GM12878 (cell line): Measurements from ENCODE around the gene TMEM184C. TPM values are rescaled to one million over a fixed set of nuclear protein-coding genes. Genes with fewer than 3 reads are reported as not detected.

Experiments
- ATAC-seq: fragments of 200-7000 bp; cut with Tn5 transposase; 3 replicates; pipeline ENCODE4 v1.9.1; 2020; ENCODE audit warnings: mild to moderate bottlenecking, moderate library complexity
- BruUV-seq: library from RNA; stranded (reverse); fragments of 400-500 nt; replicated peaks from 2 replicates; lab custom pipeline; 2021; lab: Mats Ljungman, UMichigan
- CTCF ChIA-PET: fragments of 300-600 bp; sonication (Branson Sonifier 250); formaldehyde crosslinking; extraction: SDS; loops from one replicate; lab custom pipeline; 2021; ENCODE audit warnings: inconsistent platforms; lab: Yijun Ruan, JAX
- POLR2A ChIA-PET: fragments of 350-600 bp; formaldehyde crosslinking; extraction: SDS; loops from one replicate; lab custom pipeline; 2021; ENCODE audit warnings: inconsistent platforms; lab: Charles Lee
- RAD21 ChIA-PET: fragments of 300-600 bp; sonication (Branson Sonifier 250); formaldehyde crosslinking; loops from one replicate; lab custom pipeline; 2023; ENCODE audit warnings: antibody characterized with exemption; ENCODE audit not compliant: unreplicated experiment; lab: Charles Lee
- SMC1A ChIA-PET: fragments of 300-600 bp; sonication (Branson Sonifier 250); formaldehyde crosslinking; loops from one replicate; lab custom pipeline; 2023; ENCODE audit not compliant: unreplicated experiment, uncharacterized antibody; lab: Charles Lee
- DNase-seq: peaks from one replicate; pipeline ENCODE4 v3.0.0-alpha.2; 2011; ENCODE audit warnings: low read depth, low spot score
- FAIRE-seq: peaks from 3 replicates; lab custom pipeline; 2011; peaks lifted over from hg19 to GRCh38; lab: Jason Lieb, UNC
- H2AFZ ChIP-seq: 2 replicates; pipeline ENCODE4 v1.6.0; 2011; ENCODE audit warnings: low read depth, low read length, control low read depth; ENCODE audit not compliant: control insufficient read depth
- H3K27ac ChIP-seq: 2 replicates; pipeline ENCODE4 v1.5.1; 2011; ENCODE audit warnings: control low read depth; ENCODE audit not compliant: control insufficient read depth, insufficient read depth
- H3K27me3 ChIP-seq, 2 experiments: replicated peaks in 1 of 2; 2 replicates each; pipeline versions ENCODE4 v1.6.0 to v1.6.1; 2011; ENCODE audit warnings: low read length in 1 of 2; ENCODE audit not compliant: control insufficient read depth in 2 of 2, insufficient read depth in 2 of 2
- H3K36me3 ChIP-seq, 2 experiments: 2 replicates each; pipeline ENCODE4 v1.5.1; 2011; ENCODE audit warnings: low read length in 1 of 2; ENCODE audit not compliant: control insufficient read depth in 2 of 2, insufficient read depth in 2 of 2
- H3K4me1 ChIP-seq: 2 replicates; pipeline ENCODE4 v1.6.1; 2011; ENCODE audit warnings: mild to moderate bottlenecking, low read length, moderate library complexity, mixed read lengths; ENCODE audit not compliant: control insufficient read depth, insufficient read depth
- H3K4me2 ChIP-seq: 2 replicates; pipeline ENCODE4 v1.6.0; 2011; ENCODE audit warnings: control low read depth; ENCODE audit not compliant: control insufficient read depth, insufficient read depth
- H3K4me3 ChIP-seq: fragments of 200-600 bp; sonication (generic); 2 replicates; pipeline ENCODE4 v1.5.1; 2016
- H3K79me2 ChIP-seq: 2 replicates; pipeline ENCODE4 v1.6.0; 2011; ENCODE audit warnings: low read length; ENCODE audit not compliant: control insufficient read depth, insufficient read depth
- H3K9ac ChIP-seq: 2 replicates; pipeline ENCODE4 v1.8.0; 2011; ENCODE audit warnings: low read length, control low read depth, mixed read lengths; ENCODE audit not compliant: control insufficient read depth, insufficient read depth
- H3K9me3 ChIP-seq: replicated peaks from 3 replicates; pipeline ENCODE4 v1.5.1; 2011; ENCODE audit warnings: mild to moderate bottlenecking, low read length; ENCODE audit not compliant: control insufficient read depth, insufficient read depth
- H4K20me1 ChIP-seq: 2 replicates; pipeline ENCODE4 v1.6.0; 2011; ENCODE audit not compliant: control insufficient read depth, insufficient read depth
- BCL11A ChIP-seq: IDR thresholded peaks from 2 replicates; pipeline ENCODE4 v1.6.1; 2011; ENCODE audit warnings: low read depth, low read length
- CREB1 ChIP-seq: IDR thresholded peaks from 2 replicates; pipeline ENCODE4 v1.6.1; 2012; ENCODE audit warnings: low read depth, mild to moderate bottlenecking, inconsistent platforms
- NFYB ChIP-seq: IDR thresholded peaks from 2 replicates; pipeline ENCODE4 v1.6.1; 2011; ENCODE audit warnings: low read depth, mild to moderate bottlenecking, low read length, improper control_type of control experiment, moderate library complexity; ENCODE audit not compliant: insufficient read depth
- POU2F2 ChIP-seq: IDR thresholded peaks from 3 replicates; pipeline ENCODE4 v1.6.1; 2011; ENCODE audit warnings: low read depth, mild to moderate bottlenecking, low read length, borderline replicate concordance
- WGBS: methylation state at CpG from one replicate; pipeline ENCODE4 v1.1.6; 2016; ENCODE audit warnings: low lambda C conversion rate; ENCODE audit not compliant: insufficient replicate concordance, insufficient coverage; ENCODE audit errors: missing lambda C conversion rate; 5-methylcytosine and 5-hydroxymethylcytosine counted together
- in situ Hi-C: fragments of 300-500 bp; cut with MboI; formaldehyde crosslinking; loops from 9 replicates; pipeline ENCODE4 v1.14.3; 2018; ENCODE audit warnings: mixed read lengths
- intact Hi-C: fragments of 100-400 bp; cut with micrococcal nuclease; formaldehyde crosslinking; loops from one replicate; pipeline ENCODE4 v1.14.2; 2022; ENCODE audit not compliant: unreplicated experiment
- polyA plus RNA-seq, 11 experiments: library from polyadenylated mRNA; depleted of rRNA in 4 of 11; unstranded in 6 of 11; stranded (reverse) in 5 of 11; fragments of >200 nt; fragmentation: Nextera tagmentation in 4 of 11; fragmentation: Illumina TruSeq in 1 of 11; extraction: Ambion mirVana in 4 of 11; extraction: Trizol in 1 of 11; gene quantifications; 1 replicate in 1 of 11; 2 replicates in 10 of 11; pipeline versions ENCODE4 v1.2.1 to v1.2.3, GENCODE V29; 2011 to 2016; ENCODE audit warnings: inconsistent platforms in 2 of 11, missing spikeins in 2 of 11, low read depth in 1 of 11
- total RNA-seq, 4 experiments: library from RNA; depleted of rRNA in 3 of 4; stranded (reverse); fragments of >200 nt in 3 of 4; fragmentation: Illumina TruSeq in 1 of 4; extraction: Trizol in 1 of 4; gene quantifications; 2 replicates each; pipeline versions ENCODE4 v1.2.1 to v1.2.3, GENCODE V29; 2013 to 2021
- TF ChIP-seq, protein P1 (sequence below): fragments of 150-350 bp; IDR thresholded peaks from 2 replicates; pipeline ENCODE4 v1.6.1; 2016; ENCODE audit warnings: low read depth, low read length
- TF ChIP-seq, protein P2 (sequence below): fragments of 450-650 bp; IDR thresholded peaks from 2 replicates; pipeline ENCODE4 v1.6.1; 2017; ENCODE audit warnings: antibody characterized with exemption, mild to moderate bottlenecking, moderate library complexity

TMEM184C gene
- total and polyA plus RNA-seq, 10 of the 15 experiments (the other 5 are each of a cell fraction or from before 2014, with no cell fraction given) = 3.4 to 22.6 (median 18.2) TPM

DNA sequence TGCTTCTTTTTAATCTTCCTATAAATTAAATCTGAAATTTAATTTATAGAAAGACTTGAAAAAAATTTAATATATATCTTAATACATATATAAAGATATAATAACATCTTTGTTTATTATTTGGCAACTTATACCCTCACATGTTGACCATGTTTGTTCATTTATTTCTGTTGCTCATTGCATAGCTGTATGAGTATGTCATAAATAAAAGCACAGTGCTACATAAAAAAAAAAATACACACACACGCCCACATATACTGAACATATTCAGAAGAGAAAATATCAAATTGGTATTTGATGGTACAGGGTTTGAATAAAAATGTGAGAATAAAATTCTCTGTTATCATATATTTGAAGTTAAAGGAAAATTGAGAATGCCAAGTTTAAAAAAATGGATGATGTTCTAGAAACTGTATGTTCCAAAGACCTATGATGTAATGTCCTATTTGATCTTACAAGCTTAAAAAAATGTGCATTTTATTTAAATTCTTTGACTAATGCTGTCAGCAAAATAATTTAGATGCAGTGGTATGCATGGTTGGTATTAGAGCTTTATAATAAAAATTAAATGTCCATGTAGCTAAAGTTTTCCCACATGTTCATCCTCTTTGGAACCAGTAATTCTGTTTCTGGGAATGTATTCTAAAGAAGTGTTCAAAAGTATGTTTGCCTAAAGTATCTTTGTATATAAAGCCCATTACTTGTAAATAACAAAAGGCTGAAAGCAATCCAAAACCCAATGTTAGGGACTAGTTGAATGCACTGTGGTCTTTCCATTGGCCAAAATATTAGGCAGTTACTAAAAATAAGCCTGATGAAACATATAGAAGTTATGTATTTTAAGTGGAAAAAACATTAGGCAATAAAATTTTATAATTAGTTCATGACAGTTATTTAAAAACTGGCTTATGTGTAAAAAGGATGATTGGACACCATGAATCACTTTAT, 12.9 kb downstream of the TMEM184C start:
- H3K4me1 ChIP-seq = no peaks in the 10 kb centered on the region
- no peak overlapping the region for H3K4me2 ChIP-seq
- FAIRE-seq = no peak
- in situ Hi-C loops = no loop called here
- H3K27me3 ChIP-seq = no peaks in the 10 kb centered on the region
- H3K36me3 ChIP-seq = peaks cover 1 to 14% of the 10 kb centered on the region in 2 experiments; a peak in 2 of 4 replicates
- no peak for ATAC-seq
- RAD21 ChIA-PET = interaction anchor here (0.8 to 1.8 kb wide), 3 partner anchors 14 to 237 kb away, joined by 3 to 6 read pairs (median 3); no protein-coding TSS in a partner anchor
- no peak overlapping the region for H3K27ac ChIP-seq
- DNase-seq = no peak
- 94% methylated on average over 1 of the region's 1 CpG for WGBS
- CTCF ChIA-PET = interaction anchor here (1.3 to 2.6 kb wide), 5 partner anchors 8 to 237 kb away, joined by 3 to 11 read pairs (median 3); partner anchors contain the start of gene TMEM184C
- H3K9ac ChIP-seq = no peak overlapping the region
- BruUV-seq = no TSS peak
- POLR2A ChIA-PET = interaction anchor here (3.1 kb wide), 1 partner anchor 13 kb away, joined by 13 read pairs; the partner anchor contains the start of gene TMEM184C
- H3K9me3 ChIP-seq = no peaks in the 10 kb centered on the region
- intact Hi-C loops = no loop called here
- no peak for TF ChIP-seq BCL11A
- TF ChIP-seq NFYB = no peak
- TF ChIP-seq POU2F2 = no peak
- TF ChIP-seq, protein P1, sequence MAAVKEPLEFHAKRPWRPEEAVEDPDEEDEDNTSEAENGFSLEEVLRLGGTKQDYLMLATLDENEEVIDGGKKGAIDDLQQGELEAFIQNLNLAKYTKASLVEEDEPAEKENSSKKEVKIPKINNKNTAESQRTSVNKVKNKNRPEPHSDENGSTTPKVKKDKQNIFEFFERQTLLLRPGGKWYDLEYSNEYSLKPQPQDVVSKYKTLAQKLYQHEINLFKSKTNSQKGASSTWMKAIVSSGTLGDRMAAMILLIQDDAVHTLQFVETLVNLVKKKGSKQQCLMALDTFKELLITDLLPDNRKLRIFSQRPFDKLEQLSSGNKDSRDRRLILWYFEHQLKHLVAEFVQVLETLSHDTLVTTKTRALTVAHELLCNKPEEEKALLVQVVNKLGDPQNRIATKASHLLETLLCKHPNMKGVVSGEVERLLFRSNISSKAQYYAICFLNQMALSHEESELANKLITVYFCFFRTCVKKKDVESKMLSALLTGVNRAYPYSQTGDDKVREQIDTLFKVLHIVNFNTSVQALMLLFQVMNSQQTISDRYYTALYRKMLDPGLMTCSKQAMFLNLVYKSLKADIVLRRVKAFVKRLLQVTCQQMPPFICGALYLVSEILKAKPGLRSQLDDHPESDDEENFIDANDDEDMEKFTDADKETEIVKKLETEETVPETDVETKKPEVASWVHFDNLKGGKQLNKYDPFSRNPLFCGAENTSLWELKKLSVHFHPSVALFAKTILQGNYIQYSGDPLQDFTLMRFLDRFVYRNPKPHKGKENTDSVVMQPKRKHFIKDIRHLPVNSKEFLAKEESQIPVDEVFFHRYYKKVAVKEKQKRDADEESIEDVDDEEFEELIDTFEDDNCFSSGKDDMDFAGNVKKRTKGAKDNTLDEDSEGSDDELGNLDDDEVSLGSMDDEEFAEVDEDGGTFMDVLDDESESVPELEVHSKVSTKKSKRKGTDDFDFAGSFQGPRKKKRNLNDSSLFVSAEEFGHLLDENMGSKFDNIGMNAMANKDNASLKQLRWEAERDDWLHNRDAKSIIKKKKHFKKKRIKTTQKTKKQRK = no peak
- TF ChIP-seq, protein P2, sequence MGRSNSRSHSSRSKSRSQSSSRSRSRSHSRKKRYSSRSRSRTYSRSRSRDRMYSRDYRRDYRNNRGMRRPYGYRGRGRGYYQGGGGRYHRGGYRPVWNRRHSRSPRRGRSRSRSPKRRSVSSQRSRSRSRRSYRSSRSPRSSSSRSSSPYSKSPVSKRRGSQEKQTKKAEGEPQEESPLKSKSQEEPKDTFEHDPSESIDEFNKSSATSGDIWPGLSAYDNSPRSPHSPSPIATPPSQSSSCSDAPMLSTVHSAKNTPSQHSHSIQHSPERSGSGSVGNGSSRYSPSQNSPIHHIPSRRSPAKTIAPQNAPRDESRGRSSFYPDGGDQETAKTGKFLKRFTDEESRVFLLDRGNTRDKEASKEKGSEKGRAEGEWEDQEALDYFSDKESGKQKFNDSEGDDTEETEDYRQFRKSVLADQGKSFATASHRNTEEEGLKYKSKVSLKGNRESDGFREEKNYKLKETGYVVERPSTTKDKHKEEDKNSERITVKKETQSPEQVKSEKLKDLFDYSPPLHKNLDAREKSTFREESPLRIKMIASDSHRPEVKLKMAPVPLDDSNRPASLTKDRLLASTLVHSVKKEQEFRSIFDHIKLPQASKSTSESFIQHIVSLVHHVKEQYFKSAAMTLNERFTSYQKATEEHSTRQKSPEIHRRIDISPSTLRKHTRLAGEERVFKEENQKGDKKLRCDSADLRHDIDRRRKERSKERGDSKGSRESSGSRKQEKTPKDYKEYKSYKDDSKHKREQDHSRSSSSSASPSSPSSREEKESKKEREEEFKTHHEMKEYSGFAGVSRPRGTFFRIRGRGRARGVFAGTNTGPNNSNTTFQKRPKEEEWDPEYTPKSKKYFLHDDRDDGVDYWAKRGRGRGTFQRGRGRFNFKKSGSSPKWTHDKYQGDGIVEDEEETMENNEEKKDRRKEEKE = no peak
- TF ChIP-seq CREB1 = no peak
- H3K79me2 ChIP-seq = no peaks in the 10 kb centered on the region
- H2AFZ ChIP-seq = no peak overlapping the region
- H3K4me3 ChIP-seq = no peak overlapping the region
- SMC1A ChIA-PET = interaction anchor here (0.5 to 3.1 kb wide), 7 partner anchors 9 to 1353 kb away, joined by 3 to 19 read pairs (median 5); partner anchors contain the start of gene TMEM184C
- no peaks in the 10 kb centered on the region for H4K20me1 ChIP-seq
